DMS 273 (cell line): ENCODE data around the gene RIPPLY3.
"Not testable (repeated sequence)": the region's sequence is repeated elsewhere in the genome, so short reads cannot be mapped to it uniquely, and the experiment has no call there.

Experiments used
- DNase-seq: peaks from one replicate; lab custom pipeline; 2025; ENCODE audit not compliant: unreplicated experiment; lab: John Stamatoyannopoulos, UW

Gene RIPPLY3

GRCh38 chr21:36980280-36981048 is 26.0 kb upstream of the RIPPLY3 start:
- peak; percentile 66 for DNase-seq

GRCh38 chr21:36981049-36981391 is 25.5 kb upstream of the RIPPLY3 start:
- DNase-seq = peak; percentile 48

DNA sequence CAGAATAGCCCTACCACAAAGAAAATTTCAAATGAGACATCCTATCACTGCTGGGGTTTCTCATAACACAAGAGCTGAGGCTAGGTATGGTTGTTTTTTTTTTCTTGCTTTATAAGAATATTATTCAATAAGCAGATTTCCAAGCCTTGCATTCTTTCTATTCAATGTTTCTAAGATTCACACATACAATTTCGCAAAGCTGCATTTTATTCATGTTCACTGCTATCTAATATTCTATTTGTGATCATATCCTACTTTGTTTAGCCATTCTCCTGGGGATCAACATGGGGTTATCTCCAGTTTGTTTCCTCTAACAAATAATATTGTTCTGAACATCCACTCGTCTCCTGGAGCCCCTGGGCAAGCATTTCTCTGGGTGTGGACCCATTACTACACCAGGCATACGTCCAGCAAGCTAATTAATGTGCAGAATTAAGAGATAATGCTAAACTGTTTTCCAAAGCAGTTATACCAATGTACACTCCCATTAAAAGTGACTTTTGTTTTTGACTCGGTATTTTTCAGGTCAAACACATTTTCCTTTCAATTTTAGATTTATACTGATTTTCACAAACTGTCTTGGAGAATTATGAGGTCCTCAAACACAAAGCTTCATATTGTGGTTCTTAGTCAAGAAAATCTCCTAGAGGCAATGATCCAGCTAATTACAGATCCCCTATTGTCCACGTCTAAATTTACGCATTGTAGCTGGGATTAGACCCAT is 24.4 kb upstream of the RIPPLY3 start:
- no peak for DNase-seq

DNA sequence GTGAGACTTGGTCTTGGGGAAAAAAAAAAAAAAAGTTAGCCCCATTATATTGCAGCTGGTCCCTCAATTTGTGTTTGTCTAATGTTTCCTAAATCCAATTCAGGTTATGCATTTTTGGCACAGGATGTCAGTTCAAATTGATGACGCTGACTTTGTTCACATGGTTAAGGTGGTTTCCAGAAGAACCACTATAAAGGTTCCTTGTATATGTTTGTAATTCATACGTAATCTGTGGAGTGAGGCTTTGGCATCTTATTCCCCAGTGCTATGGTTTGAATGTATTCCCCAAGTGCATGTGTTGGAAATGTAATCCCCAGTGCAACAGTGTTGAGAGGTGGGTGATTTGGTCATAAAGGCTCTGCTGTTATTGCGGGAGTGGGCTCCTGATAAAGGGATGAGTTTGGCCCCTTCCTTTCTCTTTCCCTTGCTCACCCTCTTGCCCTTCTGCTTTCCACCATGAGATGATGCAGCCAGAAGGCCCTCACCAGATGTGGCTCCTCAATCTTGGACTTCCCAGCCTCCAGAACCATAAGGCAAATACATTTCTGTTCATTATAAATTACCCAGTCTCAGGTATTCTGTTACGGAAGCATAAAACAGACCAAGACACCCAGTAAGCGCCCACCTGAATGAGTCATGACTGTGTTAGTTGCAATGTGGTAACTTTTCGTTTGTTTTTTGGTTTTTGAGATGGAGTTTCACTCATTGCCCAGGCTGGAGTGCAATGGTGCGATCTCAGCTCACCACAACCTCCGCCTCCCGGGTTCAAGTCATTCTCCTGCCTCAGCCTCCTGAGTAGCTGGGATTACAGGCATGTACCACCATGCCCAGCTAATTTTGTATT is 20.5 kb upstream of the RIPPLY3 start:
- no peak for DNase-seq

GRCh38 chr21:36987845-36988244 is 18.7 kb upstream of the RIPPLY3 start:
- DNase-seq = no peak

DNA sequence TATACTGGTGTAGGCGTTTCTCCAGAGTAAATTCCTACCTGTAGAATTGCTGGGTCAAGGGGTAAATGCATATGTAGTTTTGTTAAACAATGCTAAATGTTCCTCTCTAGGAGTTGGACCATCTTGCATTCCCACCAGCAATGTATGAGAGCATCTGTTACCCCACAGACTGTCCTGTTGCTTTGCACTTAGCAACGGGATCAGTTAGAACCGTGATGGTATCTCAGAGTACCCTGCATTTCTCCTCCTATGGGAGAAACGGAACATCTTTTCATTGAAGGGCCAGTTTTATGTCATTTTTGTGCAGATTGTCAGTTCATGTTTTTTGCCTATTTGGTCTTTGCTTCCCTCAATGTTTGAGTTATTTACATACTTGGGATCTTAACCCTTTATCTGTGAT is 18.0 kb upstream of the RIPPLY3 start:
- DNase-seq = peak; percentile 38

- DNase-seq = not testable (repeated sequence)
Observed at GRCh38 chr21:36989199-36989698, 17.3 kb upstream of the RIPPLY3 start.

GRCh38 chr21:36989699-36990507 is 16.6 kb upstream of the RIPPLY3 start:
- peak; percentile 97 for DNase-seq

DNA sequence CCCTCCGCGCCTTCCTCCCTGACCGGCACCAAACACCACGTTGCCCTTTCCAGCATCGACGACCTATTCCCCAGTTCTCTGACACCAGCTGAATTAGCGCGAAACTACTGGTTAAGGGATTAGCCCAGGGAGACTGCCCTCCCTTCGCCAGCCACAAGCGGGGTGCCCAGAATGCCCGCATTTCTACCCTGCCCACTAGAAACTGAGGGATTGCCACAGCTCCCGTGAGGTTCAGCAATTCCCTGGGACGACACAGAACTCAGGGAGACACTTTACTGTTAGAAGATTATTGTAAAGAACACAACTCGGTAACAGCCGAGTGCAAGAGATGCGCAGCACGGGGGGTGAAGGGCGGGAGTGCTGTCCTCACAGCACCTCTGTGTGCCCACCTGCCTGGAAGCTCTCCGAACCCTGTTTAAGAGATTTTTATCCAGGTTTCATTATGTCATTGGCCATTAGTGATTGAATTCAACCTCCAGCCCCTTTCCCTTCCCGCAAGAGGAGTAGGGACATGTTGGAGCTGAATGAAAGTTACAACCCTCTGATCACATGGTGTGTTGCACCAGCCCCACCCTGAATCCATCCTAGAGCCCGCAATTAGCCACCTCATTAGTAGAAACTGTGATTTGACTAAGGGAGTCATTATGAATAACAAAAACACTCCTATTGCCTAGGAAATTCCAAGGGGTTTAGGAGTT is 15.8 kb upstream of the RIPPLY3 start:
- no peak for DNase-seq

GRCh38 chr21:36992671-36993070 is 13.8 kb upstream of the RIPPLY3 start:
- no peak for DNase-seq

DNA sequence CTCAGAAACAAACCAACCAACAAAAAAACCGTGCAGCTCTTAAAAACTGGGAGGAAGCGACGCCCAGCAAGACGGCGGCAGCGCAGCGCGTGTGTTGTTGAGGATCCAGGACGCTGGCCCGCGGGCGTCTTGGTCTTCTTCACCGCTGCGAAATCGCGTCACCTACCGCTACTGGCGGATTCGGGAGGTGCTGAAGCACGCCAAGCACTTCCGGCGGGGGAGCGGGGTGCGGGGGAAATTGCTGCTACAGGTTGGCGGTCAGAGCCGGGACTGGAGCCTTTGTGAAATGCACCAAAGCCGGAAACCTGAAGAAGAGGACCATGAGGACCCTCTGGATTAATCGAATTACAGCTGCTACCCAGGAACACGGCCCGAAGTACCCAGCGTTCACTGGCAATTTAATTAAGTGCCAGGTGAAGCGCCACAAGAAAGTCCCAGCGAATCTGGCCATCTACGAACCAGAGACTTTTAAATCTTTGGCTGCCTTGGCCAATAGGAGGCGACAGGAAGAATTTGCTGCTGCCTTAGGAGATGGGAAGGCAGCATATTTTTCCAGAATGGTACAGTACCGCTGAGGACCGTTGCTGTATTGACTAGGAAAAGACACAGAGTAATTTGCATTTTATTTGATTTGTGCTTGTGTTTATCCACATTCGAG is 11.9 kb upstream of the RIPPLY3 start:
- DNase-seq = no peak

DNA sequence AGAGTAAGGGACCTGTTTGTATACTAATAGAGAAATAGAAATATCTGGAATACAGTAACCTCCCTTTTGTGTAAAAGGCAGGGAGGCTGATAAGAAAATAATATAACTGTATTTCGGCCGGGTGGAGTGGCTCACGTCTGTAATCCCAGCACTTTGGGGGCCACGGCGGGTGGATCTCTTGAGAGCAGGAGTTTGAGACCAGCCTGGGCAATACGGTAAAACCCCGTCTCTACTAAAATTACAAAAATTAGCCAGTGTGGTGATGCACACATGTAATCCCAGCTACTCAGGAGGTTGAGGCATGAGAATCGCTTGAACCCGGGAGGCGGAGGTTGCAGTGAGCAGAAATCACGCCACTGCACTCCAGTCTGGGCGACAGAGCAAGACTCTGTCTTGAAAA is 11.2 kb upstream of the RIPPLY3 start:
- DNase-seq = not testable (repeated sequence)

DNA sequence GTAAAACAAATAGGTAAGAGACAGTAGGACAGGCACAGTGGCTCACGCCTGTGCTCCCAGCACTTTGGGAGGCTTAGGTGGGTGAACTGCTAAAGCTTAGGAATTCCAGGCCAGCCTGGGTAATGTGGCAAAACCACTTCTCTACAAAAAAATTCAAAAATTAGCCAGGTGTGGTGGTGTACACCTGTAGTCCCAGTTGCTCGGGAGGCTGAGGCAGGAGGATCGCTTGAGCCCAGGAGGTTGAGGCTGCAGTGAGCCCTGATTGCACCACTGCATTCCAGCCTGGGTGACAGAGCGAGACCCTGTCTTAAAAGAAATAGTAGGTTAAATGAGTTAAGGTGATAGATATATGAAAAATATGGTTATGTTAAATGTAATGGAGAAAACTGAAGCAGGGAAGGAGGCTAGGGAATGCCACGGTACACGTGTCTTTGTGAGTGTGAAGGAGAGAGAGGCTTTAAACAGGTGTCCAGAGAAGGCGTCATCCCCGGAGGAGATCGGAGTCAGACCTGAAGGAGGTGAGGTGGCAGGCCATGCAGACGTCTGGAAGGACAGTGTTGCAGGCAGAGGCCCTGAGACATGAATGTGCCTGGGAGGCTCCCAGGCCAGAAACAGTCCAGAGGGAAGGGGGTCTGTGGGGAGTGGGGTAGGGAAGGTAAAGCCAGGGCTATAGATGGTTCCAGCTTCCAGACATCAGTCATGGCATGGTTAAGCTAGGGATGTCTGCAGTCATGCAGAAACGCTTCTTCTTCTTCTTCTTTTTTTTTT is 7.2 kb upstream of the RIPPLY3 start:
- no peak for DNase-seq

DNA sequence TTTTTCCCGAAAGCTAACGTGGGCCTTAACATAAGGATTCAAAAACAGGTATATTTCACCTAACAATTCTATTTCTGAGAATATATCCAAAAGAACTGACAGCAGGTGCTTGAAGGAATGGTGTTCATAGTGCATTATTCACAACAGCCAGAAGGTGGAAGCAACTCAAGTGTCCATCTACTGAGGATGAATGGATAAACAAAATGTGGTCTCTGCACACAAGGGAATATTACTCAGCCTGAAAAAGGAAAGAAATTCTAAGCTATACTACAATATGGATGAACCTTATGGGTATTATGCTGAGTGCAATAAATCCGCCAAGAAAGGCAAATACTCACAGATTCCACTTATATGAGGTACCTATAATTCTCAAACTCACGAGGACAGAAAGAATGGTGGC is 6.1 kb upstream of the RIPPLY3 start:
- DNase-seq = peak; percentile 39

- peak; percentile 34 for DNase-seq
Observed at GRCh38 chr21:37001441-37001840, 5.1 kb upstream of the RIPPLY3 start.

DNA sequence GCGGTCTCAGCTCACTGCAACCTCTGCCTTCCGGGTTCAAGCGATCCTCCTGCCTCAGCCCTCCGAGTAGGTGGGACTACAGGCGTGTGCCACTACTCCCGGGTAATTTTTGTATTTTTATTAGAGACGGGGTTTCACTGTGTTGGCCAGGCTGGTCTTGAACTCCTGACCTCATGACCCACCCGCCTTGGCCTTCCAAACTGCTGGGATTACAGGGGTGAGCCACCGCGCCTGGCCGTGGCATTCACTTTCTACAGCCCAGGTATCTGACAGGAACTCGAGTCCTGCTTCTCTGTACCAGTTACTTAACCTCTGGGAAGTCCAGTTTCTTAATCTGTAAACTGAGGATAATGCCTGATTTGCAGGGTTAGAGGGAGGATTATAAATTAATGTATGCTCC is 3.7 kb upstream of the RIPPLY3 start:
- DNase-seq = not testable (repeated sequence)

GRCh38 chr21:37003917-37004316 is 2.6 kb upstream of the RIPPLY3 start:
- not testable (repeated sequence) for DNase-seq

DNA sequence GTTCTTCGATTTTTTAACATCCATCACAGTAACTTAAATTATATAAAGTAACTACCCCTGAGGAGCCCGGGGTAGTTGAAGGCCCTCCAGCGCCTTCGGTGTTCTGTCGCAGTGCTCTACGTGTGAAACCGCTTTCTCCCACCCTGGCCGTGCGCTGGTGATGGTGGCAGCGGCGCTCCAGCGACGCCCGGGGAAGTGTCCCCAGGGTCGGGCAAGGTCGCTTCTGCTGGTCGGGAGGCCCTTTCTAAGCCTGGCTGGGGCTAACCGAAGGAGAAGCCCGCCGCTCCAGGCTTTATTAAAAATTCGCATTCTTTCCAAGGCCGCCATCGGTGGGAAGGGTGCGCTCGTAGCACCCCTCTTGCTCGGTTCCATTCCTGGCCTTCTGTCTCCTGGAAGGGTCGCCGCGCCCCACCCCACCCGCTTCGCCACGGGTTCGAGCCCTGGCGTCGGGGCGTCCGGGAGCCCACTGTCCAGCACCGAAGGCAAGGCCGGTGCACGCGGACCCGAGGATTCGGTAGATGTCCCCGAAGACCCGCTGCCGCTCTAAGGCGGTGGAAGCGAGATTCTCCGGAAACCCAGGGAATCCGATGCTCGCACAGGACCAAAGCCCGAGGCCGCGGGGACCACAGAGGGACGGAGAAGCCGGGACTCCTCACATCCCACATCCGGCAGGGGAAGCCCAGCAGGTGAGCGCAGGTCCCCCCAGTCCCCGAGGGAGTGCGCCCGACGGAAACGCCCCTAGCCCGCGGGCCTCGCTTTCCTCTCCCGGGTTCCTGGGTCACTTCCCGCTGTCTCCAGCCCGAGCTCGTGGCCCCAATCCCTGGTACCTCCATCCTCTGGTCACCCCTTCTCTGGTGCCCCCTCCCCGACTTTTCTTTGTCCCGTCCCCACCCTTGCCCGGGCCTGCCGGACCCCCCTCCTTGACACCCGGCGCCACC is 685 bp upstream of the RIPPLY3 start:
- DNase-seq = no peak
